Pancreas (tissue), 10 donors: ENCODE results near the gene SF3B4. TPM values are rescaled to one million over a fixed set of nuclear protein-coding genes. Genes with fewer than 3 reads are reported as not detected.

Source experiments
- ATAC-seq, 4 donors: fragments of 200-7000 bp; cut with Tn5 transposase; one replicate each; pipeline versions ENCODE4 v1.8.0 to v1.9.1; 2020; ENCODE audit warnings: mild to moderate bottlenecking in 4 of 4, moderate library complexity in 4 of 4
- DNase-seq, 6 donors: peaks; one replicate each; pipeline ENCODE4 v3.0.0-alpha.2; 2020
- FAIRE-seq: peaks from 2 replicates; lab custom pipeline; 2012; peaks lifted over from hg19 to GRCh38; lab: Jason Lieb, UNC
- H3K27ac ChIP-seq, 4 donors: fragments of 200-600 bp; sonication (generic); 1 replicate in 3 of 4; 2 replicates in 1 of 4; pipeline versions ENCODE4 v1.5.0 to v1.8.0; 2020
- H3K27me3 ChIP-seq, 4 donors: fragments of 200-600 bp; one replicate each; pipeline ENCODE4 v1.8.0; 2021
- H3K36me3 ChIP-seq, 3 donors: fragments of 200-600 bp; sonication (generic) in 1 of 3; one replicate each; pipeline versions ENCODE4 v1.5.0 to v1.8.0; 2020 to 2021
- H3K4me1 ChIP-seq, 3 donors: fragments of 200-600 bp; one replicate each; pipeline ENCODE4 v1.8.0; 2021
- H3K4me3 ChIP-seq, 4 donors: fragments of 200-600 bp; sonication (generic) in 2 of 4; one replicate each; pipeline versions ENCODE4 v1.5.0 to v1.8.0; 2020 to 2021
- H3K9me3 ChIP-seq, 4 donors: fragments of 200-600 bp; one replicate each; pipeline ENCODE4 v1.8.0; 2021
- WGBS, 2 donors: extraction: QIAGEN DNeasy Blood & Tissue Kit; methylation state at CpG; one replicate each; pipeline ENCODE4 v1.1.7; 2013; 5-methylcytosine and 5-hydroxymethylcytosine counted together
- intact Hi-C, 3 donors: fragments of 100-400 bp; cut with DNase I; formaldehyde crosslinking; loops; one replicate each; pipeline versions ENCODE4 v1.11.1 to v1.14.2; 2022
- polyA plus RNA-seq, 2 donors: library from polyadenylated mRNA; stranded (reverse); fragments of 200-250 nt; gene quantifications; one replicate each; pipeline ENCODE4 v1.2.3, GENCODE V29; 2013
- total RNA-seq, 6 donors: library from RNA; stranded (reverse); fragmentation: NEBNext Ultra II Directional in 4 of 6; extraction: Animal tissue kit (Norgen Biotek cat#: 25700) in 4 of 6; gene quantifications; one replicate each; pipeline versions ENCODE4 v1.2.1 to v1.2.4, GENCODE V29; 2021 to 2023
- TF ChIP-seq, protein P1 (sequence below), 4 donors: fragments of 200-600 bp; sonication (generic) in 3 of 4; IDR thresholded peaks; one replicate each; pipeline versions ENCODE4 v1.5.0 to v1.8.0; 2021; ENCODE audit warnings: antibody characterized with exemption in 4 of 4
- donor health status: healthy with polysubstance abuse.
- donor health status: DM: no; HTN: no; CAD: no; lungs with moderate emphysema.
- donor health status: DM: no; HTN: no; CAD: no.
- donor health status: control.
- donor health status: control.
- donor health status: Bipolar disorder and iron deficiency.
- donor health status: DM: yes; HTN: yes; CAD: no.
- donor health status: DM: no; HTN: no; CAD: no.
- donor health status: DM: no; HTN: no; CAD: no.
- donor health status: DM: yes; HTN: yes; CAD: no.

The SF3B4 gene
- total and polyA plus RNA-seq, 8 donors, result 10.5 to 24.3 (median 19.3) TPM

DNA sequence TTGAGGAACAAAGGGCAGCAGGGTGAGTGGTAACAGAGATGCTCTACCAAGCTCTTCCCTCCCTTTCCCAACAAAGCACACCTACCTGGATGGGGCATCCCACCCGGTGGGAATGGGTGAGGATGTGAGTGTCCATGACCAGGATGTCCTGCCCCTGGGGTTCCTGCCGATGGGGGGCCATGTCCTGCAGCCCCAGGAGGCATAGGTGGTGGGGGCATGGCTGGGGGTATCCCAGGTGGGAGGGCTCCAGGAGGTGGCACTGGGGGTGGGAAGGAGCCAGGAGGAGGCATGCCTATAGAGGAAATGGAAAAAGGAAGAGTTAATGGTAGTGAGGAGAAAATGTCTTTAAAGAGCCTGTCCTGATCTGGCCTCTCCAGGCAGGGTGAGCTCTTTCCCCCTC, 1.9 kb downstream of the SF3B4 start:
- no peak overlapping the region for H3K4me3 ChIP-seq
- intact Hi-C loops, result no loop called here
- DNase-seq (no peak), ATAC-seq (no peak), FAIRE-seq (no peak)
- H3K27ac ChIP-seq, result no peak overlapping the region
- H3K9me3 ChIP-seq, result no peaks in the 10 kb centered on the region
- TF ChIP-seq, protein P1, sequence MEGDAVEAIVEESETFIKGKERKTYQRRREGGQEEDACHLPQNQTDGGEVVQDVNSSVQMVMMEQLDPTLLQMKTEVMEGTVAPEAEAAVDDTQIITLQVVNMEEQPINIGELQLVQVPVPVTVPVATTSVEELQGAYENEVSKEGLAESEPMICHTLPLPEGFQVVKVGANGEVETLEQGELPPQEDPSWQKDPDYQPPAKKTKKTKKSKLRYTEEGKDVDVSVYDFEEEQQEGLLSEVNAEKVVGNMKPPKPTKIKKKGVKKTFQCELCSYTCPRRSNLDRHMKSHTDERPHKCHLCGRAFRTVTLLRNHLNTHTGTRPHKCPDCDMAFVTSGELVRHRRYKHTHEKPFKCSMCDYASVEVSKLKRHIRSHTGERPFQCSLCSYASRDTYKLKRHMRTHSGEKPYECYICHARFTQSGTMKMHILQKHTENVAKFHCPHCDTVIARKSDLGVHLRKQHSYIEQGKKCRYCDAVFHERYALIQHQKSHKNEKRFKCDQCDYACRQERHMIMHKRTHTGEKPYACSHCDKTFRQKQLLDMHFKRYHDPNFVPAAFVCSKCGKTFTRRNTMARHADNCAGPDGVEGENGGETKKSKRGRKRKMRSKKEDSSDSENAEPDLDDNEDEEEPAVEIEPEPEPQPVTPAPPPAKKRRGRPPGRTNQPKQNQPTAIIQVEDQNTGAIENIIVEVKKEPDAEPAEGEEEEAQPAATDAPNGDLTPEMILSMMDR (IDR thresholded peaks at IDR 0.05), result no peak
- no peaks in the 10 kb centered on the region for H3K27me3 ChIP-seq
- peaks cover 8 to 22% (median 18%) of the 10 kb centered on the region in 3 donors for H3K4me1 ChIP-seq
- 83 to 88% methylated on average over 2 of the region's 2 CpGs for WGBS, 2 donors
- peaks cover 0 to 43% (median 22%) of the 10 kb centered on the region in 3 donors for H3K36me3 ChIP-seq

DNA sequence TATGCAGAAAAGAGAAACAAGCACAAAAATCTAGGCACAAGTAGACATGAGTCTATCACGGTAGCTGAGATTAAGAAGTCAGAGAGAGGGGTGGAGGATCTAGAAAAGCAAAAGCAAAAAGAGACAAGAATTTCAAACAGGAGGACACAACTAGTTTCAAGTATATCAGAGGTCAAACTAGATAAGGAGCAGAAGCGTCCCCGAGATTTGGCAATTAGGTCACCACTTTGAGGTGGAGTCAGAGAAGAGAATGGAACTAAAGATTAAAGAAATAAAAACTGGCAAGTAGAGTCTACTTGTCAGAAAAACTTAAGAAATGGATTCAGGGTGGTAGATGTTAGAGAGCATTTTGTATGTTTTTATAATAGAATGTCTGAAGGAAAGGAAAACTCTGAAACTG, 2.3 kb downstream of the SF3B4 start:
- DNase-seq (no peak), FAIRE-seq (no peak), ATAC-seq (no peak)
- Histone ChIP-seq H3K4me3 (no peak overlapping the region), H3K4me1 (peaks cover 8 to 22% (median 18%) of the 10 kb centered on the region in 3 donors), H3K9me3 (no peaks in the 10 kb centered on the region), H3K27me3 (no peaks in the 10 kb centered on the region), H3K36me3 (peaks cover 0 to 43% (median 22%) of the 10 kb centered on the region in 3 donors), H3K27ac (no peak overlapping the region)
- TF ChIP-seq, protein P1 (IDR thresholded peaks at IDR 0.05), result no peak
- 68 to 76% methylated on average over 3 of the region's 3 CpGs for WGBS, 2 donors
- intact Hi-C loops, result no loop called here

- Histone ChIP-seq H3K36me3 (peaks cover 0 to 43% (median 22%) of the 10 kb centered on the region in 3 donors), H3K27ac (no peak overlapping the region), H3K4me3 (no peak overlapping the region), H3K9me3 (no peaks in the 10 kb centered on the region), H3K4me1 (peaks cover 8 to 21% (median 17%) of the 10 kb centered on the region in 3 donors), H3K27me3 (no peaks in the 10 kb centered on the region)
- 89% methylated on average over 10 of the region's 10 CpGs for WGBS, 2 donors
- DNase-seq, result no peak
- no peak for FAIRE-seq
- intact Hi-C loops, result no loop called here
- no peak for ATAC-seq
- TF ChIP-seq, protein P1 (IDR thresholded peaks at IDR 0.05), result no peak
Measured at GRCh38 chr1:149923626-149924025, 4.0 kb downstream of the SF3B4 start.

- WGBS, 2 donors, result 2 to 3% methylated on average over 24 of the region's 24 CpGs
- peak; percentile 44 to 87 (median 72) for ATAC-seq
- no peak for FAIRE-seq
- Histone ChIP-seq H3K4me1 (no peaks in the 10 kb centered on the region), H3K9me3 (no peaks in the 10 kb centered on the region), H3K36me3 (peaks cover 0 to 3% (median under 1%) of the 10 kb centered on the region in 3 donors), H3K27ac (no peak within 1 kb of the TSS), H3K4me3 (peak within 1 kb of the TSS in 1 of 4 donors; percentile 33), H3K27me3 (no peaks in the 10 kb centered on the region)
- TF ChIP-seq, protein P1 (IDR thresholded peaks at IDR 0.05), result no peak
- intact Hi-C loops, result no loop called here
- no peak for DNase-seq
Measured at GRCh38 chr1:149917571-149918144, 9.9 kb downstream of the SF3B4 start, which contains the start of gene SV2A. SV2A (minus strand) TSS chr1:149917844; CDS start chr1:149913840, 4,004 bp downstream.

GRCh38 chr1:149916898-149917252, 10.7 kb downstream of the SF3B4 start:
- TF ChIP-seq, protein P1 (IDR thresholded peaks at IDR 0.05), result no peak
- DNase-seq (no peak), FAIRE-seq (no peak), ATAC-seq (peak in 2 of 4 donors; percentile 9 to 22)
- 20 to 23% methylated on average over 10 of the region's 10 CpGs for WGBS, 2 donors
- Histone ChIP-seq H3K36me3 (no peaks in the 10 kb centered on the region), H3K4me1 (no peaks in the 10 kb centered on the region), H3K27ac (no peak overlapping the region), H3K4me3 (no peak overlapping the region), H3K9me3 (no peaks in the 10 kb centered on the region), H3K27me3 (no peaks in the 10 kb centered on the region)
- intact Hi-C loops, result no loop called here
